GM12892 (cell line): ENCODE measurements around the gene PFKP.

Experiments
- DNase-seq: peaks from one replicate; pipeline ENCODE4 v3.0.0; 2011; ENCODE audit not compliant: insufficient read length
- FAIRE-seq: peaks from 2 replicates; lab custom pipeline; 2011; peaks lifted over from hg19 to GRCh38; lab: Jason Lieb, UNC
- POLR2A ChIP-seq: IDR thresholded peaks from 2 replicates; pipeline ENCODE4 v1.6.1; 2011; ENCODE audit warnings: low read depth, low read length, control low read depth
- POLR2AphosphoS5 ChIP-seq: IDR thresholded peaks from 2 replicates; pipeline ENCODE4 v1.6.1; 2011; ENCODE audit warnings: low read depth, low read length, control low read depth
- TAF1 ChIP-seq: IDR thresholded peaks from 2 replicates; pipeline ENCODE4 v1.6.1; 2011; ENCODE audit warnings: low read depth, mild to moderate bottlenecking, control low read depth, low read length, borderline replicate concordance

The PFKP gene

DNA sequence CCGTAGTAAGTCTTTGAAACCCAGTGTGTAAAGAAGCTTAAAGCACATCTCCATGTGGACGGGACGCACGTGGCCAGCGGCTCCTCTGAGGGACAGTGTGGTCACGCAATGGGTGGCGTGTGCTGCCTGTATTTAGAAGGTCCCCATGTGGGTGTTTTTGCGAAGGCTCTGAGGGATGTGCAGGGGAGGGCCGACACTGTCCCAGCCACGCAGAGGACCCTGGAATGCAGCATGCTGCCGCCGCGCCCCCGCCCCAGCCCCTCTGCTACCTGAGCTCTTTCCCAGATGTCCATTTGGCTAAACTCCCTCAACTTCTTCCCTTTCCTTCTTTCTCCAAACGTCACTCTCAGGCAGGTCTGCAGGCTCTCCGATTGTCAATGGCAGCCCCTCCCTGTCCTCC lies 8.8 kb downstream of the PFKP start:
- no peak for FAIRE-seq
- TF ChIP-seq POLR2AphosphoS5, result no peak
- TF ChIP-seq POLR2A, result no peak
- TF ChIP-seq TAF1, result no peak
- no peak for DNase-seq

DNA sequence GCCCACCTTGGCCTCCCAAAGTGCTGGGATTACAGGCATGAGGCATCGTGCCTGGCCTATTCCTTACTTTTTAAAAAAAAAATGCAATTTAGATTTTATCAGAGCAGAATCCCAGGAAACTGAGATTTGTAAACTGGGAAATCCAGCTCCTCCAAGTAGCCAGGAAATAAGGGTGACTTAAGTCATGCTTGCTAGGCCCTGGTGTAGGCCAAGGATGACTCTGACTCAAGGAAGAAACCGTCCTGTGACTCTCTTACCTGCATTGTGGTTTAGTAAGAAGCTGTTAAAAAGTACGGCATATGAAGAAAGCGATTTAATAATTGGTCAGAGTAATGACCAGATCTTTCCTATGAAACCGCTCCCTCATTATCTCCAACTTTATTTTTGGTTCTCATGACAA lies 10.2 kb downstream of the PFKP start:
- FAIRE-seq (no peak), DNase-seq (no peak)
- TF ChIP-seq POLR2AphosphoS5 (no peak), TAF1 (no peak), POLR2A (no peak)

DNA sequence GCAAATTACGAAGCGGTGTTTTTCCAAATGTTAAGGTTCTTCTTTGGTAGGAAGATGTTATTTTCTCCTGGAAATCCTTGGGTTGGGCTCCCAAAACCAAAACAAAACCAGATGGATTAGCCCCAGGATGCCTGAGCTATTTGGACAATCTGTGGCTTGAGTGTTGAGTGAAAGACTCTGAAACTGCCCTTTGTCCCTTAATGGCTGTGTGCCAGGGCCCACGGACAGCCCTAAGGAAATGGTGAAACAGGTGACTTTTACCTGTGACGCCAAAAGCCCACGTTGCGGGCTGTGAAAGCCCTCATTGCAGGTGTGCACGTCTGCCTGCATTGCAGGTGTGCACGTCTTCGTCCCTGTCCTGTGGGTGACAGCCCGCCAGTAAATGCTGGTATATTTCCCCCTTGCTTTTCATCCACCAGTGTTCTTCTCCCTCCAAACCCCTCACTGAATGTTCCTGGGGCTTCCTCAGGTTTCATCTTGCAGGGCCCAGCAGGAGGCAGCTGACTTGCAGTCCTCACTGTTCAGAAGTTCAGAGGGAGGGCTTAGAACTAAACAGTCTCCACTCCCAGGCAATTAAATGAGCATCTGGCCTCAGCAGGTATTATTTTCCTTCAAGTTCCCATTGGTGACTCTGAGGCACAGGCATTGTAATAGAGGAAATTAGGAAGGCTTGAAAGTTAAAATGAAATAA lies 10.7 kb downstream of the PFKP start:
- DNase-seq (no peak), FAIRE-seq (no peak)
- no peak for TF ChIP-seq TAF1

DNA sequence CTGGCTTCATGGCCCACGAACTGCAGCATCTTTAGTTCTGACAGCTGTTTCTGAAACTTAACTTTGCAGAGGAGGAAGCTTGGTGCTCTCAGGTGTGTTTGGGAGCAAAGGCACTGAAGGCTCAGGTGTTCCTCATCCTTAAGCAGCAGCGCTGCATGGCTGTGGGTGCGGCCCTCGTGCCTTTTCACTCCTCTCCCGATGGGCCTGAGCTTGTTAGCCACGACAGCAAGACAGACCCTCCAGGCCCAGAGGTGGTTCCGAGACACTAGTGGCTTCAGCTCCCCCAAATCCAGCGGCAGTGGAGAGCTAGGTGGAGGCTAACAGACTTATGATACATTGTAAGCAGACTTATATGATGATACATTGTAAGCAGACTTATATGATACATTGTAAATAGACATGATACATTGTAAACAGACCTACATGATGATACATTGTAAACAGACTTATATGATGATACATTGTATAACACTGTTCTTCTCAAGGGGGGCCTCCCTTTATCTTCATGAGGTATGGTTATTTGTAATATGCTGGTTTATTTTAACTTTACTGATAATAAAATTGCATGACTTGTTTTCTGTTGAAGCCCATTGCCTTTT lies 14.1 kb downstream of the PFKP start:
- no peak for TF ChIP-seq TAF1
- FAIRE-seq (no peak), DNase-seq (no peak)

DNA sequence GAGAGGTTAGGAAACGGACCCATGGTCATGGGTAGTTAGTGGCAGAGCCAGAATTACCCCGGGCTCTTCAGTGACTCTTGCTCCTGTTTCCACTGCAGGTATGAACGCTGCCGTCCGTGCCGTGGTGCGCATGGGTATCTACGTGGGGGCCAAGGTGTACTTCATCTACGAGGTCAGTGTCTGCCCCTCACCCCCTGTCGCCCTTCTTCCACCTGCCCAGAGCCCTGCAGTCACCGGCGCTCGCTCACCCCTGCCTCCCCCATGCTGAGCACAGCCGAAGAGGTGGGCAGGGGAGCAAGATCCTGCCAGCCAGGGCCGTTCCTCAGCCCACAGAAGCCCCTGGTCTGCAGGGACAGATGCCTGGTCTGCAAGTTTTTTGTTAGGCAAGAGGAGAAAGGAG lies 14.9 kb downstream of the PFKP start:
- DNase-seq (no peak), FAIRE-seq (no peak)
- no peak for TF ChIP-seq POLR2A
- TF ChIP-seq TAF1, result no peak
- TF ChIP-seq POLR2AphosphoS5, result no peak

DNA sequence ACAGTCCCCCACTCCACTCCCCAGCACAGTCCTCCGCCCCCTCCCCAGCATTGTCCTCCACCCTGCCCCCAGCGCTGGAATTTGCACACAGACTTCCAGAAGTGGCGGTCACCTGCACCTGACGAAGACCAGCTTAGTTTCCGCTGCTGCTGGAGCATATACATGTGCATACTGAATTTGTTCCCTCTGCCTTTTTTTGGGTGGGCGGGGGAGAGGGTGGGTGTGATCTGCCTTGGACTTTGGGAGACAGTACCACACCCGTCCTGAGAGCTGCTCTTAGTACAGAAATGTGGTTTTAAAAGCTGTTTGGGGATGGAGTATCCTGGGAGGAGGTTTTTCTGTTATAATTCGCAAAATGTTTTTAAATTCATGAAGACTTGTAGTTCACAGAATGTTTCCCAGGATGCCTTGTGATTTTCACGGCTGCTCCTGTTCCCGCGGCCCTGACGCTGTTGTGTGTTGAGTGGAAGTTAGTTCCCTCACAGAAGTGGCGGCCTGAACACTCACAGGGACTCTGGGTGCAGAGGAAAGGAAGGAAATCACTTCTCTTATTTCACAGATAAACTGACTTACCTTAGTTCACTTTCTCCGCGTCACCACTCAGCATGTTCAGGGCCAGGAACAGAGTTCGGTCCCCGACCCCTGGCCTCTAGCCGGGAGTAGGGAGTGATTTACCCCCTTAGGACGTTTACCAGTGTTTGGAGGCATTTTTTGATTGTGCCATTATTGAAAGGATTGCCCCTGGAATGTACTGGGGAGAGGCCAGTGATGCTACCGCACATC lies 18.6 kb downstream of the PFKP start:
- DNase-seq (no peak), FAIRE-seq (no peak)
- TF ChIP-seq TAF1 (no peak), POLR2A (no peak), POLR2AphosphoS5 (no peak)

DNA sequence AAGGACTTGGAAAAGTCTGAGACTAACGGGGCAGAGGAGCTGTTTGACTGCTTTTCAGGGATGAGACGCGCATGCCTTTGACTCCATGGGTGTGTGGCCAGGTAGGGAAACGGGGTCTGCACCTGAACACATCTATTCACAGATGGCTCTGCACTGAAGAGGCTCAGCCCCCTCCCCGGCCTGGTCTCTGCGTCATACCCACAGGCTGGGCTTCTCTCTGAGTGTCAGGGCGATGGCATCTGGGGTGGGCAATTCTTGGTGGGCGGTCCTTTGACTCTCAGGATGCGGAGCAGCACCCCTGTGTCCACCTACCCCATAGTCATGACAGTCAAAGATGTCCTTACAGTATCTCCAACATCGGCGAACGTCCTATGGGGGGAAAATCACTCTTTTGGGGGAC lies 23.0 kb downstream of the PFKP start:
- no peak for DNase-seq
- TF ChIP-seq POLR2A (no peak), TAF1 (no peak), POLR2AphosphoS5 (no peak)
- no peak for FAIRE-seq

DNA sequence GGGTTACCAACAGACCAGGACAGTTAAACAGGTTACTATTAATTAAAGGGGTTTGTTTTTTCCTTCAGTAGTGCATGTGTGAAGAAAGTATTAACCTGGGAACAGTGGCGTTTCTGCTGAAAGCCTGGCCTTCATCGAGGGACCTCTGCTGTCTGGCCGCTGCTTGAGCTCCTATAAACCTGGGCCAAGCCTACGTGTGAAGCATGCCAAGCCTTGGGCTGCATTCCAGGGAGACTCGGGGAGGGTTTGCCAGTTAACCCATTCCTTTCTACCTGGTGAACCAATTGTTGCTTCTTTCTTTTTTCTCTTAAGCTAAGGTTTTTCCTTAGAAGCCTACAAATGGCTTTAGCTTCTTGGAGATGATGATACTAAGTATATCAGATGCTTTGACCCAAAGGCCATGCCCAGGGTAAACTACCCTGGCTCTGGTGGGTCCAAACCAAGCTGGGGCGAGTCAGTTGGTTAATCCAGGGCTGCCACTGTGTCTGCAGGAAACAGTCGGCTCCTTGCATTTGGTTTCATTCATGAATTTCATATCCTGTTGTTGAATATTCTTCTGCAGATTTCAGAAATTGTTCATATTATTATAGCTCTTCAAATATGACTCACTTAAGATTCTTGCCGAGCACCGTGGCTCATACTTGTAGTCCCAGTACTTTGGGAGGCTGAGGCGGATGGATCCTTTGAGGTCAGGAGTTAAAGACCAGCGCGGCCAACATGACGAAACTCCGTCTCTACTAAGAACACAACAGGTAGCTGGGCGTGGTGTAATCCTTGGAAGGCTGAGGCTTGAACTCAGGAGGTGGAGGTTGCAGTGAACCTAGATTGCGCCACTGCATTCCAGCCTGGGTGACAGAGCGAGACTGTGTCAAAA lies 23.8 kb downstream of the PFKP start:
- FAIRE-seq (no peak), DNase-seq (no peak)
- TF ChIP-seq TAF1 (no peak), POLR2AphosphoS5 (no peak), POLR2A (no peak)

DNA sequence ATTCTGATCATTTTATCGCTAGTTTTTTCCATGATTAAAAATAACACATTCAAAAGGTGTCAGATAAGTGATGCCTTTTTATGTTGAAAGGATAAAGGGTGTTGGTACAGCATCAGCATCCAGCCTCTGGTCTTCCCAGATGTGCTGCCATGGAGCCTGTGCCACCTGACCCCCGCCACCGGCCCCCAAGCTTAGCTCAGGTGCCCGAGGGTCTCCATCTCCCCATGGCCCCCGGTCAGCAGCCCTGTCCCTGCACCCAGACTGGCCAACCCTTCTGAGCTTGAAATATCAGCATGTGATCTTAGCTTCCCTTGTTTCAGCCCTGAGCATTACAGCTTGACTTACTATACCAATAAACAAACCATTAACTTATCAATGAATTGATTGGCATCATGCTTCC lies 24.6 kb downstream of the PFKP start:
- DNase-seq (no peak), FAIRE-seq (no peak)
- TF ChIP-seq TAF1 (no peak), POLR2A (no peak), POLR2AphosphoS5 (no peak)

DNA sequence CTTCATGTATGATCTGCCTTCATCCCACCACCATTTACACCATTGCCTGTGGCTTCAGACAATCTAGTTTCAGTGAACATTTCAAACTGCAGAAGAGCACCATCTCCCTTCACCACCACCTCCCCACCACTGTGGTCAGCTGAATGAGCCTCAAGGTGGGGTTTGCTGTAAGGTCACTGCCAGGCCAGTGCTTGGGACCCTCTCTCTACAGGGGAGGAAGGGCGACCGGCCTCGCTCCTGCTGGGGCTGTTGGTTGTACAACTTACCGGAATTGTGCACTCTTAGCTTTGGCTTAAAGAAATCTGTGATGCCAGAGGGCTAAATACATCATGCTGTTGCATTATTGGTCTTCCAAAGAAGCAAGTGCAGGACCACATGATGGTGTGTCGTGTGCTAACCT lies 26.6 kb downstream of the PFKP start:
- FAIRE-seq (no peak), DNase-seq (no peak)
- no peak for TF ChIP-seq POLR2A

DNA sequence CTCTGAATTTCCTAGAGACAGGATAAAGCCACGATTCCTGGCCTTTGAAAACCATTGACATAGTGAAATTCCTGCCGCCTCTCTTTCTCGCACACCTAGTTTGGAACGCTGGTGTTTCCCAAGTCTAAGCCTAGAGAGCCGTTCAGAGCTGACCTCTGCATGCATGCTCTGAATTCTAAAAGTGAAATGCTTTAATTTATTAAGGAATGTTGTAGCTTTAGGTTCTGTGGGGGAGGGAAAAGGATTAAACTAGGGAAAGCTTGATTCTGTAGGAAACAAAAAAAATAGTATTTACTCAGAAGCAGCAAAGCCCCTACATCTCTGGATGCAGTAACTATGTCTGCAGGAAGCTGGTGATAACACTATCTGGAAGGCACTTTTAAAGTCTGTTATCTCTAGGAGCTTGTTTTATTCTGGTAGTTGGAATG lies 27.3 kb downstream of the PFKP start:
- DNase-seq, result no peak
- no peak for FAIRE-seq
- TF ChIP-seq POLR2AphosphoS5 (no peak), TAF1 (no peak), POLR2A (no peak)

DNA sequence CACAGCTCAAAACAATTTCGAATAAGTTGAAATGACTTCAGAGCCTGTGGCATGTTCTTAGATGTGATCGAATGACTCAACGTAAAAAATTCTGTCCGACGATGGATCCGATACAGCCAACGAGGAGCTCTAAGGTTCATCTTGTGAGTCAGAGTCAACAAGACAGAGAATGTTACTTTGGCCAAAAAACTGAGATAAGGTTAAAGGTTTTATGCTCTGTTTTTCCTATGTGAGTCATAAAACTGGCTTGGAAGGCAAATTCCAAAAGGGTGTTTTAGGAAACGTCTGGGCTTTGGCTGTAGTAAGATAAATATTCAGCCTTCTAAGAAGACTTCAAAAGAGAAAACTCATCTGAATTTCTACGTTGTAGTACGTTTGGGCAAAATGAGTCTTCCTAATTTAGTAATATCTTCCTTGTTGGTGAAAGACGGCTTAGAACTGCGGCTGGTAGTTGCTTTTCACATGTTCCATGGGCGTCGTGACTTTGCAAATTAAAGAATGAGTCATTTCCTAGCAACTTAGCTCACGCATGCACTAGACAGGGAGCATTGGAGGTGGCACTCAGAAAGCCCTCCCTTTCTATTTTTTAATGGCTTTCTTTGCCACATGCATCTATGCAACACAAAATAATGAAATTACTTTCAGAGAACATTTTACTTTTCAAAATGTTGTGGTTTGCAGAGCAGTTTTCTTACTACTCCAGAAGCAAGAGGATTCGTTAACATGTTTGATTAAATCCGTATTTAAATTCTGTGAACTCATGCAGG lies 28.2 kb downstream of the PFKP start:
- DNase-seq, result peak; percentile 41
- FAIRE-seq, result no peak

More for the DNA sequence above, 28.2 kb downstream of the PFKP start:
- TF ChIP-seq POLR2A (no peak; the same call in 1 of the 2 replicates), TAF1 (no peak), POLR2AphosphoS5 (no peak)
